MM.1S (cell line): ENCODE data around the gene TPM1.

Experiments
- DNase-seq: peaks from one replicate; pipeline ENCODE4 v3.0.0-alpha.2; 2015
- H2AFZ ChIP-seq: fragments of 300-600 bp; sonication (generic); 2 replicates; pipeline ENCODE4 v1.6.0; 2016; ENCODE audit warnings: antibody characterized with exemption, low read length
- H3F3A ChIP-seq: fragments of 300-600 bp; sonication (generic); 2 replicates; pipeline ENCODE4 v1.6.1; 2016; ENCODE audit warnings: mild to moderate bottlenecking, antibody characterized with exemption, low read length, moderate library complexity, mixed read lengths; ENCODE audit not compliant: insufficient read depth
- H3K27ac ChIP-seq: fragments of 300-600 bp; sonication (generic); 2 replicates; pipeline ENCODE4 v1.5.1; 2016; ENCODE audit warnings: mild to moderate bottlenecking, low read length
- H3K27me3 ChIP-seq: fragments of 300-600 bp; sonication (generic); replicated peaks from 2 replicates; pipeline ENCODE4 v1.6.0; 2016; ENCODE audit warnings: low read length; ENCODE audit not compliant: insufficient read depth
- H3K36me3 ChIP-seq: fragments of 300-600 bp; sonication (generic); replicated peaks from 2 replicates; pipeline ENCODE4 v1.6.1; 2016; ENCODE audit warnings: mild to moderate bottlenecking, low read length, mixed read lengths; ENCODE audit not compliant: insufficient read depth
- H3K4me1 ChIP-seq: fragments of 300-600 bp; sonication (generic); 2 replicates; pipeline ENCODE4 v1.6.1; 2016; ENCODE audit warnings: low read length, mixed read lengths
- H3K4me2 ChIP-seq: fragments of 300-600 bp; sonication (generic); 2 replicates; pipeline ENCODE4 v1.6.0; 2016; ENCODE audit warnings: low read depth, low read length
- H3K4me3 ChIP-seq: fragments of 300-600 bp; sonication (generic); 2 replicates; pipeline ENCODE4 v1.5.1; 2016; ENCODE audit warnings: low read length, mixed read lengths
- H3K79me2 ChIP-seq: fragments of 300-600 bp; sonication (generic); 2 replicates; pipeline ENCODE4 v1.6.1; 2016; ENCODE audit warnings: mixed run types, low read length, mixed read lengths
- H3K9ac ChIP-seq: fragments of 300-600 bp; sonication (generic); 2 replicates; pipeline ENCODE4 v1.6.1; 2016; ENCODE audit warnings: low read length, mixed read lengths
- H3K9me2 ChIP-seq: fragments of 300-600 bp; sonication (generic); replicated peaks from 2 replicates; pipeline ENCODE4 v1.6.1; 2016; ENCODE audit warnings: mild to moderate bottlenecking, low read length, mixed read lengths; ENCODE audit not compliant: insufficient read depth
- H3K9me3 ChIP-seq: fragments of 300-600 bp; sonication (generic); replicated peaks from 2 replicates; pipeline ENCODE4 v1.6.1; 2016; ENCODE audit warnings: mild to moderate bottlenecking, low read length, mixed read lengths; ENCODE audit not compliant: insufficient read depth
- H4K20me1 ChIP-seq: fragments of 300-600 bp; sonication (generic); 2 replicates; pipeline ENCODE4 v1.6.1; 2016; ENCODE audit warnings: mild to moderate bottlenecking, low read length, moderate library complexity, mixed read lengths; ENCODE audit not compliant: insufficient read depth
- EZH2 ChIP-seq: fragments of 300-600 bp; sonication (generic); optimal IDR thresholded peaks from 2 replicates; pipeline ENCODE3; 2017; ENCODE audit warnings: low read depth, mild to moderate bottlenecking, antibody characterized with exemption, low read length, mixed read lengths
- EZH2phosphoT487 ChIP-seq: fragments of 300-600 bp; sonication (generic); IDR thresholded peaks from 2 replicates; pipeline ENCODE4 v1.6.1; 2018; ENCODE audit warnings: antibody characterized with exemption, low read length
- TF ChIP-seq, protein P1 (sequence below): fragments of 300-600 bp; sonication (generic); IDR thresholded peaks from 2 replicates; pipeline ENCODE4 v1.5.1; 2016; ENCODE audit warnings: antibody characterized with exemption, low read length, mixed read lengths

Gene TPM1

DNA sequence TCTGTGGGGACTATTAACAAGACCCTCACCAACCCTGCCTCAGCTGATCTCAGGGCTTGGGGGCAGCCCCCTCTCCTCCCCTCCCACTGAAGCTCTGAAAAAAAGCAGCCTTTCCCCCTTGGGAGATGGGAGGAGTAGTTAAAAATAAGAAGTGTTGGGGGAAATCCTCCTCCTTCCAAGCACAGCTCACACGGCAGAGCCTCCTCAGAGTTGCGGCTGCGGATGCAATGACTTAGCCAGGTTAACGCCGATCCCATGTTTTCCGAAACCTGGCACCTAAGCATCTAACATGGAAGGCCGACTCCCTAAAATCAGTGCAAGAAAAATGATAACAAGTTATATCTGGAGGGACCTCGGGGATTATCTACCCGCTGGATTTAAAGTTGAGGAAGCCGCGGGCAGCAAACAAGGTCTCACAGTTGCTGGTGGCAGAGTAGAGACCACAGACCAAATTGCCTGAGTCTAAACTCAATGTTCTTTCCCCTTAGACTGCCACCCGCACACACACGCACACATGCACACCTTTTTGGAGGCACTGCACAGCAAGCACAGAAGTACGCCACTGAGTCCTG lies 1.1 kb upstream of the TPM1 start:
- H3K9ac ChIP-seq = no peak overlapping the region
- H3K36me3 ChIP-seq = no peaks in the 10 kb centered on the region
- no peaks in the 10 kb centered on the region for H4K20me1 ChIP-seq
- no peak for DNase-seq
- no peak overlapping the region for H2AFZ ChIP-seq
- no peaks in the 10 kb centered on the region for H3K4me1 ChIP-seq
- no peaks in the 10 kb centered on the region for H3K9me3 ChIP-seq
- TF ChIP-seq EZH2phosphoT487 (no peak), EZH2 (no peak)
- TF ChIP-seq, protein P1, sequence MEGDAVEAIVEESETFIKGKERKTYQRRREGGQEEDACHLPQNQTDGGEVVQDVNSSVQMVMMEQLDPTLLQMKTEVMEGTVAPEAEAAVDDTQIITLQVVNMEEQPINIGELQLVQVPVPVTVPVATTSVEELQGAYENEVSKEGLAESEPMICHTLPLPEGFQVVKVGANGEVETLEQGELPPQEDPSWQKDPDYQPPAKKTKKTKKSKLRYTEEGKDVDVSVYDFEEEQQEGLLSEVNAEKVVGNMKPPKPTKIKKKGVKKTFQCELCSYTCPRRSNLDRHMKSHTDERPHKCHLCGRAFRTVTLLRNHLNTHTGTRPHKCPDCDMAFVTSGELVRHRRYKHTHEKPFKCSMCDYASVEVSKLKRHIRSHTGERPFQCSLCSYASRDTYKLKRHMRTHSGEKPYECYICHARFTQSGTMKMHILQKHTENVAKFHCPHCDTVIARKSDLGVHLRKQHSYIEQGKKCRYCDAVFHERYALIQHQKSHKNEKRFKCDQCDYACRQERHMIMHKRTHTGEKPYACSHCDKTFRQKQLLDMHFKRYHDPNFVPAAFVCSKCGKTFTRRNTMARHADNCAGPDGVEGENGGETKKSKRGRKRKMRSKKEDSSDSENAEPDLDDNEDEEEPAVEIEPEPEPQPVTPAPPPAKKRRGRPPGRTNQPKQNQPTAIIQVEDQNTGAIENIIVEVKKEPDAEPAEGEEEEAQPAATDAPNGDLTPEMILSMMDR = no peak
- no peak overlapping the region for H3K4me2 ChIP-seq
- no peaks in the 10 kb centered on the region for H3F3A ChIP-seq
- no peak overlapping the region for H3K4me3 ChIP-seq
- peaks cover 57% of the 10 kb centered on the region for H3K27me3 ChIP-seq
- H3K9me2 ChIP-seq = no peaks in the 10 kb centered on the region
- H3K79me2 ChIP-seq = no peaks in the 10 kb centered on the region
- no peak overlapping the region for H3K27ac ChIP-seq

- no peak overlapping the region for H3K27ac ChIP-seq
- no peak overlapping the region for H3K9ac ChIP-seq
- H3K4me1 ChIP-seq = 0 out of 2 replicates have a peak, but pooled peaks cover 4% of the 10 kb centered on the region
- H3K79me2 ChIP-seq = no peaks in the 10 kb centered on the region
- 0 out of 2 replicates have a peak, but pooled peaks cover 3% of the 10 kb centered on the region for H3F3A ChIP-seq
- H3K4me3 ChIP-seq = peak overlapping the region; percentile 12; the same call in 1 of the 2 replicates
- no peaks in the 10 kb centered on the region for H3K36me3 ChIP-seq
- H3K4me2 ChIP-seq = peak overlapping the region; percentile 33; the same call in 1 of the 2 replicates
- no peaks in the 10 kb centered on the region for H3K9me3 ChIP-seq
- H3K9me2 ChIP-seq = no peaks in the 10 kb centered on the region
- no peak overlapping the region for H2AFZ ChIP-seq
- DNase-seq = no peak
- peaks cover 68% of the 10 kb centered on the region for H3K27me3 ChIP-seq
- TF ChIP-seq EZH2 (no peak), EZH2phosphoT487 (no peak)
- TF ChIP-seq, protein P1 = no peak
- H4K20me1 ChIP-seq = no peaks in the 10 kb centered on the region
Observed at GRCh38 chr15:63042877-63043334, 359 bp downstream of the TPM1 start.

DNA sequence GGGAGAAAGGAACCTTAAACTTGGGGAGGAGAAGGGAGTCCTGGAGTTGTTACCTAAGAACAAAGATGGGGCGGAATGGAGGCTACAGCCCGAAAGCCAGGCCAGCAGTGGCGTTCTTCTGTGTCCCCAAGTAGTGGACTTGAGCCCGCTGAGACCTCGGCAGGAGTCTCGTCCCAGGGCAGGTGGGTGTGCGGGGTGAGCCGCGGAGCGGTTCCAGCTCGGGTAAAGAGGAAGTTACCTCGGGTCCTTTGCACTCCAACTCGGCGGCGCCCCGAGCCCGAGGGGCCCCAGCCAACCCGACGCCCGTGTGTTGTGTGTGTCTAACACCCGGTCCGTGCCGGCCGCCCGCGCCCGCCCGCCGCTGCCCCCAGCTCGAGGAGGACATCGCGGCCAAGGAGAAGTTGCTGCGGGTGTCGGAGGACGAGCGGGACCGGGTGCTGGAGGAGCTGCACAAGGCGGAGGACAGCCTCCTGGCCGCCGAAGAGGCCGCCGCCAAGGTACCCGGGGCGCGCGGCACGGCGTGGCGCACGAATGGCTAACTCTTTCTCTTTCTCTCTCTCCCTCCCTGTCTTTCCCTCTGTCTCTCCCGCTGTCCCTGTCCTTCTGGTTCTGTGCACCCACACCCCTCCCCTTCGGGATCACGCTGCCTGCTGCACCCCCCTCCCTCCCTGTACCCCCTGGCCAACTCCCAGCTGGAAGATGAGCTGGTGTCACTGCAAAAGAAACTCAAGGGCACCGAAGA lies 959 bp downstream of the TPM1 start:
- H3K27ac ChIP-seq = no peak overlapping the region
- H3K36me3 ChIP-seq = no peaks in the 10 kb centered on the region
- H3K9ac ChIP-seq = no peak overlapping the region
- no peak for DNase-seq
- no peak overlapping the region for H2AFZ ChIP-seq
- no peaks in the 10 kb centered on the region for H3K9me2 ChIP-seq
- H4K20me1 ChIP-seq = no peaks in the 10 kb centered on the region
- no peaks in the 10 kb centered on the region for H3K79me2 ChIP-seq
- H3K27me3 ChIP-seq = peaks cover 68% of the 10 kb centered on the region
- H3K4me3 ChIP-seq = peak overlapping the region; percentile 12; the same call in 1 of the 2 replicates
- no peaks in the 10 kb centered on the region for H3K9me3 ChIP-seq
- peak overlapping the region; percentile 33; the same call in 1 of the 2 replicates for H3K4me2 ChIP-seq
- TF ChIP-seq EZH2phosphoT487 = no peak
- no peak for TF ChIP-seq EZH2
- TF ChIP-seq, protein P1 = no peak
- 0 out of 2 replicates have a peak, but pooled peaks cover 4% of the 10 kb centered on the region for H3K4me1 ChIP-seq
- peaks cover 3% of the 10 kb centered on the region; the same call in 1 of the 2 replicates for H3F3A ChIP-seq
